GM18508 (cell line): ENCODE data around the gene IL15RA.
"Not testable (repeated sequence)": the region's sequence is repeated elsewhere in the genome, so short reads cannot be mapped to it uniquely, and the experiment has no call there.

Experiments used
- ATAC-seq: cut with Tn5 transposase; IDR thresholded peaks from one replicate; pipeline ENCODE4 v1.9.1; 2021; ENCODE audit warnings: moderate number of reproducible peaks; ENCODE audit not compliant: insufficient read depth, unreplicated experiment

The IL15RA gene

GRCh38 chr10:5953676-5954075 lies 23.7 kb downstream of the IL15RA start:
- no peak for ATAC-seq

GRCh38 chr10:5952731-5953385 lies 24.5 kb downstream of the IL15RA start:
- no peak for ATAC-seq

- ATAC-seq: no peak
These were observed 25.5 kb downstream of the IL15RA start for GRCh38 chr10:5951721-5952407.

GRCh38 chr10:5951167-5951711 lies 26.1 kb downstream of the IL15RA start:
- ATAC-seq: no peak

- no peak for ATAC-seq
These were observed 28.2 kb downstream of the IL15RA start for GRCh38 chr10:5949009-5949759.

GRCh38 chr10:5948208-5948585 lies 29.1 kb downstream of the IL15RA start:
- no peak for ATAC-seq

GRCh38 chr10:5947471-5948207 lies 29.7 kb downstream of the IL15RA start:
- no peak for ATAC-seq

GRCh38 chr10:5946786-5947185 lies 30.6 kb downstream of the IL15RA start:
- no peak for ATAC-seq

GRCh38 chr10:5946419-5946775 lies 30.9 kb downstream of the IL15RA start:
- not testable (repeated sequence) for ATAC-seq

- no peak for ATAC-seq
These were observed 31.6 kb downstream of the IL15RA start for GRCh38 chr10:5945561-5946418.

GRCh38 chr10:5945190-5945509 lies 32.2 kb downstream of the IL15RA start:
- ATAC-seq: no peak

GRCh38 chr10:5944389-5945189 lies 32.8 kb downstream of the IL15RA start:
- ATAC-seq: no peak

- no peak for ATAC-seq
These were observed 33.8 kb downstream of the IL15RA start for GRCh38 chr10:5943536-5943935.

- no peak for ATAC-seq
These were observed 34.9 kb downstream of the IL15RA start for GRCh38 chr10:5942474-5942873.

- no peak for ATAC-seq
These were observed 35.3 kb downstream of the IL15RA start for GRCh38 chr10:5942001-5942400.

- ATAC-seq: no peak
These were observed 35.8 kb downstream of the IL15RA start for GRCh38 chr10:5941579-5941978.

- ATAC-seq: no peak
These were observed 36.5 kb downstream of the IL15RA start for GRCh38 chr10:5940807-5941218.

- ATAC-seq: no peak
These were observed 39.1 kb downstream of the IL15RA start for GRCh38 chr10:5938291-5938690.

- no peak for ATAC-seq
These were observed 40.3 kb downstream of the IL15RA start for GRCh38 chr10:5937016-5937415.
